Measurements from ENCODE around the gene ANAPC10.
"Not testable (repeated sequence)": the region's sequence is repeated elsewhere in the genome, so short reads cannot be mapped to it uniquely, and the experiment has no call there.

ANAPC10 gene

DNA sequence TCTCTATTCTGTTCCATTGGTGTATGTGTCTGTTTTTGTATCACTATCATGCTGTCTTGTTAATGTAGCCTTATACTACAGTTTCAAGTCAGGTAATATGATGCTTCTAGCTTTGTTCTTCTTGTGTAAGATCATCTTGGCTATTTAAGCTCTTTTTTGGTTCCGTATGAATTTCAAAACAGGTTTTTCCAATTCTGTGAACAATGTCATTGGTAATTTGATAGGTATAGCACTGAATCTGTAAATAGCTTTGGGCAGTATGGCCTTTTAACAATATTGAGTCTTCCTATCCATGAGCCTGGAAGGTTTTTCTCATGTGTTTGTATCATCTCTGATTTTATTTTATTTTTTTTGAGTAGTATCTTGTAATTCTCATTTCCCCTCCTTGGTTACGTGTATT, 94.3 kb downstream of the ANAPC10 start:
- CTCF ChIA-PET: interaction anchor here (1.4 to 2.1 kb wide), 2 partner anchors 9 to 16 kb away, joined by 3 to 6 read pairs; no protein-coding TSS in a partner anchor
- TF ChIP-seq, protein P1, sequence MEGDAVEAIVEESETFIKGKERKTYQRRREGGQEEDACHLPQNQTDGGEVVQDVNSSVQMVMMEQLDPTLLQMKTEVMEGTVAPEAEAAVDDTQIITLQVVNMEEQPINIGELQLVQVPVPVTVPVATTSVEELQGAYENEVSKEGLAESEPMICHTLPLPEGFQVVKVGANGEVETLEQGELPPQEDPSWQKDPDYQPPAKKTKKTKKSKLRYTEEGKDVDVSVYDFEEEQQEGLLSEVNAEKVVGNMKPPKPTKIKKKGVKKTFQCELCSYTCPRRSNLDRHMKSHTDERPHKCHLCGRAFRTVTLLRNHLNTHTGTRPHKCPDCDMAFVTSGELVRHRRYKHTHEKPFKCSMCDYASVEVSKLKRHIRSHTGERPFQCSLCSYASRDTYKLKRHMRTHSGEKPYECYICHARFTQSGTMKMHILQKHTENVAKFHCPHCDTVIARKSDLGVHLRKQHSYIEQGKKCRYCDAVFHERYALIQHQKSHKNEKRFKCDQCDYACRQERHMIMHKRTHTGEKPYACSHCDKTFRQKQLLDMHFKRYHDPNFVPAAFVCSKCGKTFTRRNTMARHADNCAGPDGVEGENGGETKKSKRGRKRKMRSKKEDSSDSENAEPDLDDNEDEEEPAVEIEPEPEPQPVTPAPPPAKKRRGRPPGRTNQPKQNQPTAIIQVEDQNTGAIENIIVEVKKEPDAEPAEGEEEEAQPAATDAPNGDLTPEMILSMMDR (IDR thresholded peaks at IDR 0.05; ENCODE audit: control extremely low read depth, extremely low read depth, low read depth, missing control alignments): no peak
- DNase-seq (ENCODE audit: extremely low spot score): no peak
- POLR2A ChIA-PET: no interaction called here

DNA sequence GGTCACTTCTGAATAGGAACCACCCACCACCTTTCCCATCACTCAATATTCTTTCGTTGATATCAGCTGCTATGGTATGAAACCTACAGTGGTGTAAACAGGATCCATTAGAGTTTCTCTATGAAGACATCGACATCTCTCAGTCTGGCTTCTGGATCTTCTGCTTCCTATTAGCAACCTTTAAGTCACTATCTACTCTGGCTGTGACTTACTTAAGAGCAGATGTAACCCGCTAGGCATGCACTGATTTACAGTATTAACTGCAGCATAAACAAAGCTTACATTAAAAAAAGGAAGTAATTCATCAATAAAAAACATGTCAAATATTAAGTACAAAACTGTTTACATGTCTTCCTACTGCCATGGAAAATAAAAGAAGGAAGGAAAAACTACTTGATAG, 96.4 kb downstream of the ANAPC10 start:
- no peak for DNase-seq (ENCODE audit: extremely low spot score)
- CTCF ChIA-PET: interaction anchor here (1.7 to 2.1 kb wide), 2 partner anchors 12 to 14 kb away, joined by 3 to 6 read pairs; no protein-coding TSS in a partner anchor
- TF ChIP-seq, protein P1 (IDR thresholded peaks at IDR 0.05; ENCODE audit: control extremely low read depth, extremely low read depth, low read depth, missing control alignments): no peak
- POLR2A ChIA-PET: no interaction called here

DNA sequence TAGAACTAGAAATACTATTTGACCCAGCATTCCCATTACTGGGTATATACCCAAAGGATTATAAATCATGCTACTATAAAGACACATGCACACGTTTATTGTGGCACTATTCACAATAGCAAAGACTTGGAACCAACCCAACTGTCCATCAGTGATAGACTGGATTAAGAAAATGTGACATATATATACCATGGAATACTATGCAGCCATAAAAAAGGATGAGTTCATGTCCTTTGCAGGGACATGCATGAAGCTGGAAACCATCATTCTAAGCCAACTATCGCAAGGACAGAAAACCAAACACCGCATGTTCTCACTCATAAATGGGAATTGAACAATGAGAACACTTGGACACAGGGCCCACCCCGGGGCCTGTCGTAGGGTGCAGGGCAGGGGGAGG, 97.3 kb downstream of the ANAPC10 start:
- CTCF ChIA-PET; POLR2A ChIA-PET; DNase-seq (ENCODE audit: extremely low spot score): not testable (repeated sequence)

DNA sequence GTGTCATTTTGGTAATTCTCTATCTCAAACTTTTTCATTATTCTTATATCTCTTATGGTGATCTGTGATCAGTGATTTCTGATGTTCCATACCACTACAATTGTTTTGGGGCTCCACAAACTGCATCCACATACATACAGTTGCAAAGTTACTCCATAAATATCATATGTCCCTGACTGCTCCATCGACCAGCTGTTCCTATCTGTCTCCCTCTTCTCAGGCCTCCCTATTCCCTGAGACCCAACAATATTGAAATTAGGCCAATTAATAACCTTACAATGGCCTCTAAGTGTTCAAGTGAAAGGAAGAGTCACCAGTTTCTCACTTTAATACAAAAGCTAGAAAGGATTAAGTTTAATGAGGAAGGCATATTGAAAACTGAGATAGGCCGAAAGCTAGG, 108.7 kb downstream of the ANAPC10 start:
- no peak for DNase-seq (ENCODE audit: extremely low spot score)
- TF ChIP-seq, protein P1 (IDR thresholded peaks at IDR 0.05; ENCODE audit: control extremely low read depth, extremely low read depth, low read depth, missing control alignments): no peak
- ChIA-PET CTCF (interaction anchor here (1.0 to 1.3 kb wide), 2 partner anchors 13 to 25 kb away, joined by 3 read pairs; no protein-coding TSS in a partner anchor), POLR2A (no interaction called here)

DNA sequence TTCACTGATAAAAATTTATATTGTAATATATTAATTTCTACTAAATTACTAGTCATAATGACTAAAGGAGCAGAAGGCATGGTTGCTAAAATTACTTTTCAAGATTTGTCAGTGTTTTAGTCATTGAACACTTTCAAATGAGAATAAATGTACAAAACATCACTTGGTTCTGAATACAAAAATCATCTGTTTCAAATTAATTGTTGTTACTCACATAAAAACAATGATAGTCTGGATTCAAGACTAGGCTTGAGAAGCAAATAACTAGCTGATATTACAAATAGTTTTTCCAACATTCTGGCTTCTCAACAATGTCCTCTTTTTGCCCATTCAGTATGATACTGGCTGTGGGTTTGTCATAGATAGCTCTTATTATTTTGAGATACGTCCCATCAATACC, 112.5 kb downstream of the ANAPC10 start:
- no peak for DNase-seq (ENCODE audit: extremely low spot score)
- ChIA-PET CTCF (no interaction called here), POLR2A (no interaction called here)
- TF ChIP-seq, protein P1 (IDR thresholded peaks at IDR 0.05; ENCODE audit: control extremely low read depth, extremely low read depth, low read depth, missing control alignments): no peak

DNA sequence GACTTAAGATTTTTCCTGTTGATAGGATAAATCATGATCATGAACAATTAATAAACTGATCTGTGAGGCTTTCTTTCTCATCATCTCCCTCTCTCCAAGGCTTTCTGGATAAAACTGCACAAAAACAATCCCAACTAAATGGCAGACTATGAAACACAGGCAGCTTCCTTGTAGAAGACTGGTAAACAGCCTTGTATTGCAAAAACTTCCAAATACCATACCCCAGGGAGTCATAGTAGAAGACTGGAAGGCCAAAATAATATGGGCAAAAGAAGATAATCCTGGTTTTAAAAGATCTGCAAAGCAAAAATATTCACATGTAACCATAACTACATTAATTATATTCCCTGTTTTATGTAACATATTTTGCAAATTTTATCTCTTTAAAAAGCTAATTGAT, 113.0 kb downstream of the ANAPC10 start:
- TF ChIP-seq, protein P1 (IDR thresholded peaks at IDR 0.05; ENCODE audit: control extremely low read depth, extremely low read depth, low read depth, missing control alignments): no peak
- DNase-seq (ENCODE audit: extremely low spot score): no peak
- ChIA-PET POLR2A (no interaction called here), CTCF (no interaction called here)

DNA sequence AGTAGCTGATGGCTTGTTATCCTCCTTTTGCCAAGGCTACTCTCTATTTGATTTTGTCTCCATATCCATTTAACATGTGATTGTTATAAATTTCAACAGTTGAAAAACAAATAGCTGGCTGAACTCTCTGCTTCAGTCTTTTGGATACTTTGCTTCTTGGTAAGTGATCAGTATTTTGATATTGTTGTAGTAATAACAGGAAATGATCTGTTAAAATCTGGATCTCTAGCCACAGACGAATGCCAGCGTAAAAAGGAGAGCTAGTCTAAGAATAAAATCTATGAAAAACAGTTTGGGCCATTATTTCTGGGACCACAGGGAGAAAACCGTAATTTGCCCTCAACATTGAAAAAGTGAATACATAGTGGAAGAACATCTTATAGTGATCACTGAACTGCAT, 113.8 kb downstream of the ANAPC10 start:
- CTCF ChIA-PET: interaction anchor here (1.5 kb wide), 1 partner anchor 8 kb away, joined by 3 read pairs; no protein-coding TSS in a partner anchor
- no peak for DNase-seq (ENCODE audit: extremely low spot score)
- POLR2A ChIA-PET: no interaction called here
- TF ChIP-seq, protein P1 (IDR thresholded peaks at IDR 0.05; ENCODE audit: control extremely low read depth, extremely low read depth, low read depth, missing control alignments): no peak

Data from GM10248 (cell line).